Activated CD8-positive, alpha-beta memory T cell treated with anti-CD3 and anti-CD28 coated beads for 4 hours (primary cell): Measurements from ENCODE around the gene LRFN4.

Source experiments
- DNase-seq, 2 donors: peaks; one replicate each; pipeline ENCODE4 v3.0.0-alpha.2; 2020; ENCODE audit warnings: low read depth in 2 of 2

LRFN4 gene

GRCh38 chr11:66870616-66871520 is 14.0 kb downstream of the LRFN4 start:
- DNase-seq, result no peak

DNA sequence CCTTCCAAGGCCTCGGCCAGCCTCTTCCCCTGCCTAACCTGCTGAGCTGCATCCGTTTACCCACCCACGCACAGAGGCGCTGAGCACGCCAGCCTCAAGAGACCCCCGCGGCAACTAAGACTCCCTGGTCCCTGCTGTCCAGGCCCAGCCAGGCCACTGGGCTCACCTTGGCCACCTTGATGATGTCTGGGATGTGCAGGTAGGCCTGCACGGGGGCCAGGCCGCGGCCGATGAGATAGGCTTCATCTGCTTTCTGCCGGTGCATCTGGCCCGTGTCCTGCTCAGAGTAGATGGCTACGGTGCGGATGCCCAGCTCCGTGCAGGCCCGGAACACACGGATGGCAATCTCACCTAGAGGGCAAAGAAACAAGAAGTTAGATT is 14.6 kb downstream of the LRFN4 start:
- no peak for DNase-seq

DNA sequence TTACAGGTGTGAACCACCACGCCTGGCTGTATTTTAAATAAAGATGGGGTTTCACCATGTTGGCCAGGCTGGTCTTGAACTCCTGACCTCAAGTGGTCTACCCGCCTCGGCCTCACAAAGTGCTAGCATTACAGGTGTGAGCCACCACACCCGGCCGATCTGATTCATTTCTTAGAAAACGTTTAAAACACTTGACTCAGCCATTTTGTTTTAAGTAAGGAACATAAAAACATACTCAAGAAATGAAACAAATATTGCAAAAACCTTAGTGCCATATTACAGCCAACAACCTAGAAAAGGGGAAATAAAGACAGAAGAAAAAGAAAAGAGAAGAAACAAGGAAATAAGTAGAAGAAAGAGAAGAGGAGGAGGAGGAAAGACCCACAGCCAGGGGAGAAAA is 17.4 kb downstream of the LRFN4 start:
- DNase-seq, result no peak

- no peak for DNase-seq
These were observed 18.5 kb downstream of the LRFN4 start for GRCh38 chr11:66875378-66875777.

DNA sequence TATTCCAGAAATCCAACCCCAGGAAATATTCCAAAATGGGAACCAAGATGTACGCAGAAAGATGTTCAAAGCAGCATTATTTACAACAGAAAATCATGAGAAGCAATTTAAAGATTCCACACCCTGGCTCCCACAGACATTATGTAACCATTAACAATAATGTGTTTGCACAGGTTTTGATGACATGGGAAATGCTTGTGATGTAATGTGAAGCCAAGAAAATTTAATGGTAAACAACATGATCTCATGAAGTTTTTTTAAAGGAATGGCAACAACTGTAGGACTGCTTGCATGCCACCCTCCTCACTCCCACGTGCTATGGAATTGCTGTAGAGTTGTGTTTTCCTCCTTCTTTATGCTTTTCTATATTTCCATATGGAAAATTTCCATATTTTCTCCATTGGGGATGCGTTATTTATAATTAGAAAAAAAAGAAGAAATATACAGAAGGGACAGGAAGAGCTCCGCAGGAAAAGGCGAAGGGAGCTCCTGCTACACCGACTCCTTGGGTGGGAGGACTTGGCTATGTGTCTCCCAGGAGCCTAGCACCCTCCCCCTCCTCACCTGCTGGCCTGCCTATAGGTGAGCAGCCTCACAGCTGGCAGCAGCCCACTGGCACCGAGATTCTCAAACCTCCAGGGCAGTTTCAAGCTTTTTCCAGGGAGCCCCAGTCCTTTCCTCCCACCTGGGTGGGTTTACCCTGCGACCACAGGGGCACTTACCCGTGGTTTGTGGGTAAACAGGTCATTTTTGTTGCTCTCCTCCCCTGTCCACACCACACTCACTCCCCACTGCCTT is 20.9 kb downstream of the LRFN4 start:
- no peak for DNase-seq

DNA sequence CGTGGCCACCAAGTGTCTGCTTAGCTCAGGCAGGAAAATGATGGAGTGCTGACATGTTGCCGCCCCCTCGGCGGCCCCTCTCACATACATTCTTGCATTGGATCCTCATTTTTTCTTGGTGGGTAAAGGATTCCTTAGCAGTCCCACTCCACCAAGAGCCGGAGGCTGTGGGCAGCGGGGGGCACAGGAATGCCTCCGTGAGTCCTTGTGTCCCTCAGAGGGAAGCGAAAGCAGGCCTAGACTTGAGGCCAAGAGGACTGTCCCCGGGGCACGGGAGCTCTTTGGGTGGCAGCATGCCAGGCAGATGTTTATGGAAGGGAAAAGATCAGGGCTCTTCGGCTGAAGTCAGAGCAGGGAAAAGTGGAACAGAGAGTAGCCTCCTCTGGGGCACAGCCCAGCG is 21.6 kb downstream of the LRFN4 start:
- DNase-seq, result no peak

GRCh38 chr11:66879000-66879399 is 22.1 kb downstream of the LRFN4 start:
- DNase-seq, result no peak

DNA sequence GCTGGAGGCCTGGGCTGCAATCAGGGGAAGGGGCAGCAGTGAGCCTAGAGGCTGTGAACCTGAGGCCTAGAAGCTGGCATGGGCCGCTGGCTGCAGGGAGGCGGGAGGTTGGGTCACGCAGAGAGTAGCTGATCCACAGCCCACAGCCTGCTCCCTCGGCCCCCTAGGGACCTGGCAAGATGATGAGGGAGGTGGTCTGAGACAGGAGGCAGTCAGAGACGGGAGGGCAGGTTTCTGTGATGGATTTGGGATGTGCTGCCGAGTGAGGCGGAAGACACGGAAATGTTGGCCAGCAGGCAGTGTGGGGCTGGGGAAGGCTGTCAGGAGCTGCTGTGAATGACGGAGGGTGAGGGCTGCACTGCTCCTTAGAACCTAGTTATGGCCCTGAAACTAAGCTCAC is 22.7 kb downstream of the LRFN4 start:
- DNase-seq, result no peak

DNA sequence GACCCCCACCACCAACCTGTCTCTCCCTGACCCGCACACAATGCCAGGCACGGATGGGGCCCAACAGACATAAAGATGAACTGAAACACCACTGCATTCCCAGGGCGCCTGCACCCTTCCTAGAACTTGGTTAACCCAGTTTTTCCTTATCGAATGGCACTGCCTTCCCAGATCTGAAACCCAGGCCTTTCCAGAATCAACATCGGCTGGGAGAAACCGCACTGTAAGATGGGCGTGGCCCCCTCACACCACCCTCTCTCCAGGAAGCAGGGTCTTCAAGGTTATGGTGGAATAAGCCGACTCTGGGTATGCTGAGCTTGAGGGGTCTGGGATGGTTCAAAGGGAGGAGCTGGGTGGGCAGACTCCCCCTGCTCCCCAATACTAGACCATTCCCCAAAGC is 23.1 kb downstream of the LRFN4 start:
- DNase-seq, result no peak

DNA sequence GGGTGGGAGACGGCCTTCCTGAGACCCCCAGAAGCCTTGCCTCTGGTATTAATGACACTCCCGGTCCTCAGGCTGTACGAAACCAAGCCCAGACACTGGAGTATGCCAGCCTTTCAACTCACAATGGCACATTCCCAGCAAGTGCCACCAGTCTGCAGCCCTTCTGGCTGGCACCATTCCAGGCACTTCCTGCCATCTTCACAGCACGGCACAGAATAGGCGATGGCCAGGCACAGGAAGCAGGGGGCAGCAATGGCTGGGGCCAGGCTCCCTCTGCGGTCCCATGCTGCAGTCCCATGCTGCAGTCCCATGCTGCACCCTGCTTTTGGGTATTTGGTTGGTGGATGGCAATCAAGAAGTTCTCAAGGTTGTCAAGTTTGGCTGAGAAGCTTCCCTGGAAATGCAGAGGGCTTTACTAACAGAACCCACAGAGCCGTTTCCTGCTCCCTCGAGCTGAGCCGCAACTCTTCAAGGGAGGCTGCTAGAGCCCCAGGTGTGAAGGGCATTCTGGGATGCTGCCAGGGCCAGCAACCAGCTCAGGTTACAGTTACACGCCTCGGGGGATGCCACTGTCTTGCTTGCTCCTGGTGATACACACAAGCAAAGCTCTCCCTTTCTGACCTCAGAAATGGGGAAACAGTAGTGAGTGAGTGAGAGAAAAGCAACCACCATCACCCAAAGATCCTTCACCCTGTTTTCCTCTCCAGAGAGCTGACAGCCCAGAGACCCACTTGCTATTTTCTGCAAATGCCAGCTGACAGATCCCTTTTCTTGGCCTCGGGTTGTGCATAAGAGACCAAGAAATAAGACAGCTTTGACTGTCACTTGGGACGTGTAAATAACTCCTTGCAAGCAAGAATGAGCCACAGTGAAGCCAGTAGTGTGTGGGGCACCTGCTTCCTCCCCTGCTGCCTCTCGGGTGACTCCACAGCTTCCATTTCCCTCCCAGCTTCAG is 23.9 kb downstream of the LRFN4 start:
- DNase-seq, result no peak

DNA sequence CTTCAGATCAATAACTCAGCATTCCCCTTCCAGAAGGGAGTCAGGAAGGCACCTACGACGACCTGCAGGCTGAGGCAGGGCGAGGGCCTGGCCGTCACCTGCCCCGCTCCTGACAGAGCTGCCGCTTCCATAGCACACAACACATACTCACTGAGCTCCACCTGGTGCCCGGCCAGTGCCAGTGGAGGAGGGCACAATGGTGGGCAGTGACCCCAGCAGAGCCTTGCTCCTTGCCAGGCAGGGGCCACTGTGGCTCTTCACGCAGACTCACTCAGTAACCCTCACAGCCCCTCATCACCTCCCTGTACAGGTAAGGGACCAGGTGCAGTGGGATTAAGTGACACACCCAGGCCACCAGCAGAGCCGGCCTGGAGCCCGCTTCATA is 24.6 kb downstream of the LRFN4 start:
- no peak for DNase-seq

GRCh38 chr11:66881927-66882452 is 25.1 kb downstream of the LRFN4 start:
- DNase-seq, result no peak

DNA sequence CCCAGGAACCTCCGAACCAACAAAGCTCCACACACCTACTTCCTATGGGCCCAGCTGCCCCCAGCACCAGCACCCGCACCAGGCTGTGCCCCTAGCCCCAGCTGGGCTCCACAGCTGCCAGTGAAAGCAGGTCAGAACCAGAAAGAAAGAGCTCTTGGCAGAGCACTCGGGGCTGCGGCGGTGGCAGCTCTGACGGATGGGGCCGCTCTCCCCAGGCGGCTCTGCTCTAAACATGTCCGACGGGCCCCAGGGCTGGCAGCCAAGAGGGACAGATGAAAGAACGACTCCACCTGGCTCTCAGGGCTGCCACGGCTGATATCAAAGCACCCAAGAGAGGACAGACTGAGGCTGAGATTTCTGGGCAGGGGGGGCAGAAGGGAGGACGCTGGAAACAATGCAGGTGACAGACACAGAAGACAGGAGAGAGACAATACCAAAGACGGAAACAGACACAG is 25.7 kb downstream of the LRFN4 start:
- DNase-seq, result no peak

GRCh38 chr11:66883016-66883965 is 26.4 kb downstream of the LRFN4 start:
- peak in 1 of 2 donors; percentile 14 for DNase-seq

DNA sequence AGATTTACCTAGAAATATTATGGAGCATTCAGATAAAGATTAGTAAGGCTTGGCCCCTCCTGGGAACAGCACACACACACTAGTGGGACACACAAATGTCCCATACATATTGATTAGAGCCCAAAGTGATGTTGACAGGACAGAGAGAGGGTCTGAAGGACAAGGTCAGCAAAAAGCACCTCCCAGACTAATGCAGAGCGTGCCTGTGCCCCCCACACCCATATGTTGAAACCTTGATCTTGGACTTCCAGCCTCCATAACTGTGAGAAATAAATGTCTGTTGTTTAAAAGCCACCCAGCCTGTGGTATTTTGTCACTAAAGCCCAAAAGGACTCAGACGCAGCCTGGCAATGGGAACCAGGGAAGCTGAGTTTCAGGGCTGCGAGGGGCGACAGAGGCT is 27.6 kb downstream of the LRFN4 start:
- DNase-seq, result no peak

GRCh38 chr11:66885469-66885868 is 28.6 kb downstream of the LRFN4 start:
- no peak for DNase-seq

- DNase-seq, result no peak
These were observed 29.1 kb downstream of the LRFN4 start for GRCh38 chr11:66885950-66886440.

DNA sequence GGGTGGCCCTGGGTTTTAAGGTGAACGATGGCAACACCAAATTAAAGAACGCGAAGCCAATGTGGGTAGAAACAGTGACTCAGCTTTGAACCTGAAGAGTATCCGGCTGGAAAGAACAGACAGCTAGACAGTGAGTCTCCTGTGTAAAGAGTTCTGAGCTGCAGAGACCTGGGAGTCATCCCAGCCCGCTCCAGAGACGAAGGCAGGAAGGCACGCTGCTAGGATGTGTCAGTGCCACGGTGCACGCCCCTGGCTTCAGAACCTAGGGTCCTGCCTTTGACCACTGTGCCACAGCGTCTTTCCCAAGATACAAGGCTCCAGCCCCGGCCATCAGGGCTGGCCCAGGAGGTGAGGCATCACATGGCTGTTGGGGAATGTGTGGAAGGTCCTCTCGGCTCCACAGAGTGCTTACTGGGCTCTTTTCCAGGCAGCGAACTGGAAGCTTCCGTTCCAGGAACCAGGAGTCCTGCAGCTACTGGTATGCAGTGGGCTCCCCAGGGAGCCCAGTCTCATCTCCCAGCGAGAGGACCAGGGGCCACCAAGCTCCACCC is 29.9 kb downstream of the LRFN4 start:
- no peak for DNase-seq

DNA sequence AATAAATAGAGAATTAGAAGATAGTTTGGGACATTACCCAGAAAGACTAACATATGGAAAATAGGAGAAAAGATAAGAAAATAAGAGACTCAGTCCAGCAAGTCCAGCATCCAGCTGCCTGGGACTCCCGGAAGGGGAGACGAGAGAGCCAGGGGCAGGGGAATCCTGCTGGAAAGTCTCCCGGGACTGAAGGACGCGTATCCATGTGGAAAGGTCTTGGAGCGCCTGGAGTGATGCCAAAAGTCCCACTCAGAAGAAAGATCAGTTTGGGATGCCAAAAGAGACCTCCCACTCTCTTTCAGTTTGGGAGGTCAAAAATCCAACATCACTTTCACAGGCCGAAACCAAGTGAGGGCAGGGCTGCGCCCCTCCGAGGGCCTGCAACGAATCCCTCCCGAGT is 30.7 kb downstream of the LRFN4 start:
- no peak for DNase-seq

GRCh38 chr11:66888282-66888681 is 31.4 kb downstream of the LRFN4 start:
- no peak for DNase-seq
